ENCODE data around the gene PRSS33.

PRSS33 gene

DNA sequence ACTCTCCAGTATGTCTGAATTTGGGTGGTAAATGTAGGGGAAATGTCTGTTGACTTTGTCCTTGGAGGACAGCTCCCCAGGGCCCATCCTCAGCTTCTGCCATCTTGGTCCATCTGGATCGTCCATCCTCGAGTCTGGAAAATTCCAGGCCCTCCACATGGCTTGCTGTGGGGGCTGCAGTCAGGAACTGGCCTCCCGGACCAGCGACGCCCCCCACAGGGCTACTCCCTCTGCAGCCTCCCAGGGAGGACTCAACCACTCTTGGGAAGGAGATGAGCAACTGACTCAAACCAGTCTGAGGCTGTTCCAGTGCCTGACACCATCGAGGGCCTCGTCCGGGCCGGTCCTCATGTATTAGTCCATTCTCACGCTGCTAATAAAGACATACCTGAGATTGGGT, 37.3 kb upstream of the PRSS33 start:
- no peaks in the 10 kb centered on the region for H3F3A ChIP-seq (ENCODE audit: low read depth)
- no peaks in the 10 kb centered on the region for H3K36me3 ChIP-seq (ENCODE audit: insufficient read depth, low read length)
- H3K9me2 ChIP-seq (replicated peaks; ENCODE audit: low read depth, low read length), result no peaks in the 10 kb centered on the region
- TF ChIP-seq, protein P1, sequence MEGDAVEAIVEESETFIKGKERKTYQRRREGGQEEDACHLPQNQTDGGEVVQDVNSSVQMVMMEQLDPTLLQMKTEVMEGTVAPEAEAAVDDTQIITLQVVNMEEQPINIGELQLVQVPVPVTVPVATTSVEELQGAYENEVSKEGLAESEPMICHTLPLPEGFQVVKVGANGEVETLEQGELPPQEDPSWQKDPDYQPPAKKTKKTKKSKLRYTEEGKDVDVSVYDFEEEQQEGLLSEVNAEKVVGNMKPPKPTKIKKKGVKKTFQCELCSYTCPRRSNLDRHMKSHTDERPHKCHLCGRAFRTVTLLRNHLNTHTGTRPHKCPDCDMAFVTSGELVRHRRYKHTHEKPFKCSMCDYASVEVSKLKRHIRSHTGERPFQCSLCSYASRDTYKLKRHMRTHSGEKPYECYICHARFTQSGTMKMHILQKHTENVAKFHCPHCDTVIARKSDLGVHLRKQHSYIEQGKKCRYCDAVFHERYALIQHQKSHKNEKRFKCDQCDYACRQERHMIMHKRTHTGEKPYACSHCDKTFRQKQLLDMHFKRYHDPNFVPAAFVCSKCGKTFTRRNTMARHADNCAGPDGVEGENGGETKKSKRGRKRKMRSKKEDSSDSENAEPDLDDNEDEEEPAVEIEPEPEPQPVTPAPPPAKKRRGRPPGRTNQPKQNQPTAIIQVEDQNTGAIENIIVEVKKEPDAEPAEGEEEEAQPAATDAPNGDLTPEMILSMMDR (conservative IDR thresholded peaks at IDR 0.05; ENCODE audit: low read length), result no peak
- no peak for TF ChIP-seq EZH2phosphoT487 (IDR thresholded peaks at IDR 0.05; ENCODE audit: borderline replicate concordance)
- H3K9me3 ChIP-seq (ENCODE audit: insufficient read depth, low read depth, low read length), result no peaks in the 10 kb centered on the region
- no peaks in the 10 kb centered on the region for H3K4me1 ChIP-seq (ENCODE audit: insufficient read depth, low read length, poor library complexity, severe bottlenecking)
- H3K27me3 ChIP-seq (ENCODE audit: insufficient read depth, low read length, poor library complexity, severe bottlenecking), result no peaks in the 10 kb centered on the region
- H3K79me2 ChIP-seq (ENCODE audit: insufficient read depth, low read length), result no peaks in the 10 kb centered on the region
- no peaks in the 10 kb centered on the region for H4K20me1 ChIP-seq (ENCODE audit: insufficient read depth, low read length, poor library complexity, severe bottlenecking)
- H3K4me2 ChIP-seq (ENCODE audit: low read depth, low read length, poor library complexity, severe bottlenecking), result no peak overlapping the region
- no peak overlapping the region for H3K4me3 ChIP-seq (ENCODE audit: low read length, poor library complexity, severe bottlenecking)
- H2AFZ ChIP-seq (ENCODE audit: low read length), result no peak overlapping the region
- no peak overlapping the region for H3K9ac ChIP-seq (ENCODE audit: low read depth, low read length, poor library complexity, severe bottlenecking)

DNA sequence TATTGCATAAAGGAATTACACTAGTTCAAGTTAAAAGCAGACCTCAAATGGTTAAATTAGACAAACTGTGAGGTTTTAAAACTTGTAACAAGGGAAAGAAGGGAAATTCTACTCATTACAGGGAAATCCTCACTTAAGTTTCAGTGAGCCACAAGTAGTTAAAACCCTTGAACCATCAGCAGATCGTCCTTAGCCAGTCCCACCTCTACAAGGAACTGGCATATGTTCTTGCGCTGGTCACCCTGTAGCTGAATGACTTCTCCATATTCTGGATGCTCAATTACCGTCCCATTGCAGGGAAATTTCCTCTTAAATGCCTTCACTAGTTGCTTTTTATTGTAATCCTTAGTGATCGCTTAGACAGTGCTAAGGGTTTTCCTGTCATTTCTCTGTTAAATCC, 35.1 kb upstream of the PRSS33 start:
- H3K4me1 ChIP-seq (ENCODE audit: insufficient read depth, low read length, poor library complexity, severe bottlenecking), result no peaks in the 10 kb centered on the region
- no peaks in the 10 kb centered on the region for H3K79me2 ChIP-seq (ENCODE audit: insufficient read depth, low read length)
- TF ChIP-seq, protein P1 (conservative IDR thresholded peaks at IDR 0.05; ENCODE audit: low read length), result no peak
- TF ChIP-seq EZH2phosphoT487 (IDR thresholded peaks at IDR 0.05; ENCODE audit: borderline replicate concordance), result no peak
- no peak overlapping the region for H3K9ac ChIP-seq (ENCODE audit: low read depth, low read length, poor library complexity, severe bottlenecking)
- no peaks in the 10 kb centered on the region for H3K27me3 ChIP-seq (ENCODE audit: insufficient read depth, low read length, poor library complexity, severe bottlenecking)
- H4K20me1 ChIP-seq (ENCODE audit: insufficient read depth, low read length, poor library complexity, severe bottlenecking), result no peaks in the 10 kb centered on the region
- H3K4me3 ChIP-seq (ENCODE audit: low read length, poor library complexity, severe bottlenecking), result no peak overlapping the region
- no peaks in the 10 kb centered on the region for H3K36me3 ChIP-seq (ENCODE audit: insufficient read depth, low read length)
- no peak overlapping the region for H2AFZ ChIP-seq (ENCODE audit: low read length)
- H3K9me2 ChIP-seq (replicated peaks; ENCODE audit: low read depth, low read length), result no peaks in the 10 kb centered on the region
- no peak overlapping the region for H3K4me2 ChIP-seq (ENCODE audit: low read depth, low read length, poor library complexity, severe bottlenecking)
- no peaks in the 10 kb centered on the region for H3K9me3 ChIP-seq (ENCODE audit: insufficient read depth, low read depth, low read length)
- no peaks in the 10 kb centered on the region for H3F3A ChIP-seq (ENCODE audit: low read depth)

DNA sequence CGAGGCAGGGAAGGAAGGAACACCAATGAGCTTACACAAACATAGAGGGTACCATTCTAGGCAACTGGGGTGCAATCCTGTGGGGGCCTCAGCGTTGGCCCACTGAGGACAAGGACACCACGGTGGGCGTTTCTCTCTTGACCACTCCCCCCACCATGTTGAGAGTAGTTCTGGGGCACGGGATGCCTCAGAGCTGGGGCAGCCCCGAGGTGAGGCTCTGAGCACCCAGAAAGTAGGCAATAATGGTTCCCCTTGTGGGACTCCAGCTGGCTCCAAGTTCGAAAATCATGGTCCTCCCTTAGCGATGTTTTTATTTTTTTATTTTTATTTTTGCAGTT, 34.8 kb upstream of the PRSS33 start:
- Histone ChIP-seq H3K4me1 (ENCODE audit: insufficient read depth, low read length, poor library complexity, severe bottlenecking) (no peaks in the 10 kb centered on the region), H2AFZ (ENCODE audit: low read length) (no peak overlapping the region), H3K79me2 (ENCODE audit: insufficient read depth, low read length) (no peaks in the 10 kb centered on the region), H3F3A (ENCODE audit: low read depth) (no peaks in the 10 kb centered on the region), H4K20me1 (ENCODE audit: insufficient read depth, low read length, poor library complexity, severe bottlenecking) (no peaks in the 10 kb centered on the region), H3K9me3 (ENCODE audit: insufficient read depth, low read depth, low read length) (no peaks in the 10 kb centered on the region), H3K36me3 (ENCODE audit: insufficient read depth, low read length) (no peaks in the 10 kb centered on the region), H3K9me2 (replicated peaks; ENCODE audit: low read depth, low read length) (no peaks in the 10 kb centered on the region), H3K4me2 (ENCODE audit: low read depth, low read length, poor library complexity, severe bottlenecking) (no peak overlapping the region), H3K27me3 (ENCODE audit: insufficient read depth, low read length, poor library complexity, severe bottlenecking) (no peaks in the 10 kb centered on the region), H3K9ac (ENCODE audit: low read depth, low read length, poor library complexity, severe bottlenecking) (no peak overlapping the region), H3K4me3 (ENCODE audit: low read length, poor library complexity, severe bottlenecking) (no peak overlapping the region)
- TF ChIP-seq, protein P1 (conservative IDR thresholded peaks at IDR 0.05; ENCODE audit: low read length), result no peak
- TF ChIP-seq EZH2phosphoT487 (IDR thresholded peaks at IDR 0.05; ENCODE audit: borderline replicate concordance), result no peak

Data from Loucy (cell line).